Smooth muscle cell (in vitro differentiated cells): ENCODE results near the gene AXIN1. TPM values are rescaled to one million over a fixed set of nuclear protein-coding genes. Genes with fewer than 3 reads are reported as not detected.

ENCODE experiments used
- DNase-seq: peaks from one replicate; lab custom pipeline; 2025; ENCODE audit not compliant: unreplicated experiment; lab: John Stamatoyannopoulos, UW
- H2AFZ ChIP-seq: fragments of 200-600 bp; sonication (generic); 2 replicates; pipeline ENCODE4 v1.6.0; 2016; ENCODE audit warnings: antibody characterized with exemption, low read depth, mild to moderate bottlenecking
- H3F3A ChIP-seq: fragments of 200-600 bp; sonication (generic); 2 replicates; pipeline ENCODE4 v1.6.0; 2017; ENCODE audit warnings: antibody characterized with exemption, low read depth
- H3K27ac ChIP-seq: fragments of 200-600 bp; sonication (generic); 2 replicates; pipeline ENCODE4 v1.5.1; 2016; ENCODE audit warnings: low read depth, mild to moderate bottlenecking
- H3K27me3 ChIP-seq: fragments of 200-600 bp; sonication (generic); 2 replicates; pipeline ENCODE4 v1.6.1; 2016; ENCODE audit warnings: low read depth, mild to moderate bottlenecking
- H3K36me3 ChIP-seq: fragments of 200-600 bp; sonication (generic); 2 replicates; pipeline ENCODE4 v1.5.1; 2016; ENCODE audit warnings: low read depth
- H3K4me1 ChIP-seq: fragments of 200-600 bp; sonication (generic); 2 replicates; pipeline ENCODE4 v1.5.1; 2016; ENCODE audit warnings: low read depth
- H3K4me2 ChIP-seq: fragments of 200-600 bp; sonication (generic); 2 replicates; pipeline ENCODE4 v1.6.0; 2016; ENCODE audit warnings: mild to moderate bottlenecking
- H3K4me3 ChIP-seq: fragments of 200-600 bp; sonication (generic); 2 replicates; pipeline ENCODE4 v1.5.1; 2016; ENCODE audit warnings: mild to moderate bottlenecking
- H3K79me2 ChIP-seq: fragments of 200-600 bp; sonication (generic); 2 replicates; pipeline ENCODE4 v1.6.0; 2016; ENCODE audit warnings: low read depth, mild to moderate bottlenecking
- H3K9ac ChIP-seq: fragments of 200-600 bp; sonication (generic); 2 replicates; pipeline ENCODE4 v1.6.0; 2016; ENCODE audit warnings: low read depth
- H3K9me3 ChIP-seq: fragments of 200-600 bp; sonication (generic); replicated peaks from 2 replicates; pipeline ENCODE4 v1.5.1; 2016; ENCODE audit warnings: low read depth
- H4K20me1 ChIP-seq: fragments of 200-600 bp; sonication (generic); 2 replicates; pipeline ENCODE4 v1.6.0; 2016; ENCODE audit warnings: low read depth
- CTCF ChIP-seq: fragments of 200-600 bp; sonication (generic); IDR thresholded peaks from 2 replicates; pipeline ENCODE4 v1.5.1; 2017; ENCODE audit warnings: borderline replicate concordance, mild to moderate bottlenecking, antibody characterized with exemption; ENCODE audit not compliant: insufficient read depth, poor library complexity, severe bottlenecking
- WGBS: methylation state at CpG from one replicate; pipeline ENCODE4 v1.1.7; 2016; ENCODE audit warnings: low lambda C conversion rate; 5-methylcytosine and 5-hydroxymethylcytosine counted together
- polyA plus RNA-seq: library from polyadenylated mRNA; unstranded; fragments of >200 nt; fragmentation: Nextera tagmentation; extraction: Ambion mirVana; gene quantifications from 2 replicates; pipeline ENCODE4 v1.2.1, GENCODE V29; 2016
- total RNA-seq: library from RNA; depleted of rRNA; stranded (reverse); fragments of >200 nt; gene quantifications from 2 replicates; pipeline ENCODE4 v1.2.3, GENCODE V29; 2014

Gene AXIN1
- total and polyA plus RNA-seq, 2 experiments from 2014 or later: 13.0 to 15.0 TPM

- 99% methylated on average over 25 of the region's 25 CpGs for WGBS
- no peak for DNase-seq
- no peaks in the 10 kb centered on the region for H3K9me3 ChIP-seq
- H4K20me1 ChIP-seq: no peaks in the 10 kb centered on the region
- H3K9ac ChIP-seq: no peak overlapping the region
- H2AFZ ChIP-seq: no peak overlapping the region
- H3K4me3 ChIP-seq: no peak overlapping the region
- no peak overlapping the region for H3K4me2 ChIP-seq
- no peaks in the 10 kb centered on the region for H3K27me3 ChIP-seq
- no peak overlapping the region for H3K27ac ChIP-seq
- no peaks in the 10 kb centered on the region for H3K4me1 ChIP-seq
- TF ChIP-seq CTCF: no peak
- no peaks in the 10 kb centered on the region for H3K79me2 ChIP-seq
- H3K36me3 ChIP-seq: no peaks in the 10 kb centered on the region
- H3F3A ChIP-seq: no peaks in the 10 kb centered on the region
These were observed 98.1 kb downstream of the AXIN1 start for GRCh38 chr16:254461-254860.

GRCh38 chr16:253833-254232 is 98.7 kb downstream of the AXIN1 start:
- H3F3A ChIP-seq: no peaks in the 10 kb centered on the region
- no peaks in the 10 kb centered on the region for H3K9me3 ChIP-seq
- no peak overlapping the region for H2AFZ ChIP-seq
- H3K4me1 ChIP-seq: no peaks in the 10 kb centered on the region
- no peaks in the 10 kb centered on the region for H3K27me3 ChIP-seq
- peaks cover 6% of the 10 kb centered on the region for H4K20me1 ChIP-seq
- H3K79me2 ChIP-seq: no peaks in the 10 kb centered on the region
- TF ChIP-seq CTCF: no peak
- H3K4me3 ChIP-seq: no peak overlapping the region
- H3K9ac ChIP-seq: no peak overlapping the region
- no peak overlapping the region for H3K27ac ChIP-seq
- H3K4me2 ChIP-seq: no peak overlapping the region
- H3K36me3 ChIP-seq: no peaks in the 10 kb centered on the region
- no peak for DNase-seq
- whole genome bisulfite sequencing: 99% methylated on average over 6 of the region's 6 CpGs

GRCh38 chr16:252366-253337 is 99.9 kb downstream of the AXIN1 start:
- Histone ChIP-seq H3K36me3 (no peaks in the 10 kb centered on the region), H3K4me2 (no peak overlapping the region), H4K20me1 (peaks cover 9% of the 10 kb centered on the region), H3K4me3 (no peak overlapping the region), H3K27me3 (no peaks in the 10 kb centered on the region), H3K9ac (no peak overlapping the region), H3K79me2 (no peaks in the 10 kb centered on the region), H3K4me1 (no peaks in the 10 kb centered on the region), H3K27ac (no peak overlapping the region), H2AFZ (no peak overlapping the region), H3K9me3 (no peaks in the 10 kb centered on the region), H3F3A (no peaks in the 10 kb centered on the region)
- 92% methylated on average over 30 of the region's 30 CpGs for WGBS
- TF ChIP-seq CTCF: no peak
- no peak for DNase-seq

- H3K4me1 ChIP-seq: no peaks in the 10 kb centered on the region
- no peaks in the 10 kb centered on the region for H3F3A ChIP-seq
- TF ChIP-seq CTCF: no peak
- no peak for DNase-seq
- no peaks in the 10 kb centered on the region for H3K27me3 ChIP-seq
- H3K4me3 ChIP-seq: no peak overlapping the region
- H3K79me2 ChIP-seq: peaks cover 6% of the 10 kb centered on the region
- H3K4me2 ChIP-seq: no peak overlapping the region
- H3K9me3 ChIP-seq: no peaks in the 10 kb centered on the region
- H3K27ac ChIP-seq: no peak overlapping the region
- WGBS: 92% methylated on average over 12 of the region's 12 CpGs
- peaks cover 20% of the 10 kb centered on the region for H4K20me1 ChIP-seq
- H3K36me3 ChIP-seq: no peaks in the 10 kb centered on the region
- no peak overlapping the region for H2AFZ ChIP-seq
- H3K9ac ChIP-seq: no peak overlapping the region
These were observed 103.1 kb downstream of the AXIN1 start for GRCh38 chr16:249431-249830.
